Measurements from ENCODE around the gene PPP1R3F.
"Not testable (repeated sequence)": the region's sequence is repeated elsewhere in the genome, so short reads cannot be mapped to it uniquely, and the experiment has no call there.

The PPP1R3F gene

GRCh38 chrX:49323735-49324134 is 54.1 kb downstream of the PPP1R3F start:
- DNase-seq: not testable (repeated sequence)

DNA sequence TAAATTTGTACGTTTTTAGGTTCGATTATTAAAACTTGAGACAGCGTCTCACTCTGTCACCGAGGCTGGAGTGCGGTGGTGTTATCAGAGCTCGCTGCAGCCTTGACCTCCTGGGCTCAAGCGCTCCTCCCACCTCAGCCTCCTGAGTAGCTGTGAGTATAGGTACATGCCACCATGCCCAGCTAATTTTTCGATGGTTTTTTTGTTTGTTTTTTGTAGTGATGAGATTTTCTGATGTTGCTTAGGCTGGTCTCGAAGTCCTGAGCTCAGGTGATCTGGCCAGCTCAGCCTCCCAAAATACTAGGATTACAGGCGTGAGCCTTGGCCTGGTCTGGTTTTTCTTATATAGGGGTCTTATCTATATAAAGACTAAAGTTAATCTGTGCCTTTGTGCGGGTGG is 60.8 kb downstream of the PPP1R3F start:
- DNase-seq: not testable (repeated sequence)

DNA sequence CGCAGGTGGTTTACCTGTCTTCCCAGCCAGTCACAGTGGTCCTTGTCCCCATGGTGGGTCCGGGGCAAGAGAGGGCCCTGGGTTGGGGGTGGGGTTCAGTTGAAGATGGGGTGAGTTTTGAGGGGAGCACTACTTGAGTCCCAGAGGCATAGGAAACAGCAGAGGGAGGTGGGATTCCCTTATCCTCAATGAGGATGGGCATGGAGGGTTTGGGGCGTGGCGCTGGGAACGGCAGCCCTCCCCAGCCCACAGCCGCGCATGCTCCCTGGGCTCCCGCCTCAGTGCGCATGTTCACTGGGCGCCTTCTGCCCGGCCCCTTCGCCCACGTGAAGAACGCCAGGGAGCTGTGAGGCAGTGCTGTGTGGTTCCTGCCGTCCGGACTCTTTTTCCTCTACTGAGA is 61.7 kb downstream of the PPP1R3F start, which contains the start of gene GAGE13:
Gene GAGE13 (plus strand): TSS at position 301 of the 400 bp plus-strand sequence. CDS start 1,156 bp downstream, outside the sequence.
- DNase-seq: not testable (repeated sequence)

DNA sequence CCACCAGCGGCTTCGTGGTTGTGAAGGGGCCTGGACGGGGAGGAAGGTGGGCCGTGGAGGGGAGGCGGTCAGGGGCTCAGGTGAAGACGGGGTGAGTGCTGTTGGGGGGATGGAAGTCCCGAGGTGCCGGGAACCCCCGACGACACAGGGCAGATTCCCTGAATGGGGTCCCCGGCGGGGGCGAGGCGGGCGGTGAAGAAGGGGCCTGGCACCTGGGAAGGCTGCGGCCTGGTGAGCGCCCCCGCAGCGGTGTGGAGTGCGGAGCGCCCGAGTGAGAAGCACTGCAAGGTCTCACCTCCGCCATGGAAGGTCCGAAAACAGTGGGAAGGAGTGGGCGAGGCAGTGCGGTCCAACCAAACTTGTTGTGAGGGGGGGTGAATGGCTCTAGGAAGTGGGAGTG is 62.2 kb downstream of the PPP1R3F start:
- DNase-seq: not testable (repeated sequence)

Data from hematopoietic multipotent progenitor cell treated with erythropoietin and hydrocortisone succinate and interleukin-3 and kit ligand, for 6 days (in vitro differentiated cells).